22Rv1 (cell line): ENCODE data around the gene RCVRN.

ENCODE experiments used
- H3K27ac ChIP-seq: fragments of 450-650 bp; 2 replicates; pipeline ENCODE4 v1.5.1; 2017
- ZFX ChIP-seq: fragments of 450-650 bp; IDR thresholded peaks from 2 replicates; pipeline ENCODE4 v1.6.1; 2017; ENCODE audit warnings: antibody characterized with exemption, borderline replicate concordance
- TF ChIP-seq, protein P1 (sequence below): fragments of 450-650 bp; IDR thresholded peaks from 2 replicates; pipeline ENCODE4 v1.5.1; 2017; ENCODE audit warnings: mild to moderate bottlenecking

Gene RCVRN

DNA sequence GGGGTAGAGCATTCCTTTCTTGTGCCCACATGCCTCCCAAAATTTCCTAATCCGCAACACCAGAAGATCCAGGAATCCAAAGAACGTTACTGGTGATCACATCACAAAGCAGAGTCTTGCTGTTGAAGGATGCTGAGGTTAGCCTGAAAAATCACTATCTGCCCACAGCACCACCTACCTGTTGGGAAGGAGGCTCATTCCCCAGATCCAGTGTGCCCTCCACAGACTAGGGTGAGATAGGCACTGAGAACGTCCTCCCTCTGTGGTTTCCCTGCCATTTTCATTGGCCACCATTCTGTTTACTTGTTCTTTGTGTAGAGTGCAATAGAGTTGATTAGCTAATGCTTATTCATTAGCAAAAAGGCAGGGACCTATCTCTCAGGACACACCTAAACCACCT, 30.3 kb downstream of the RCVRN start:
- no peak for TF ChIP-seq ZFX
- TF ChIP-seq, protein P1, sequence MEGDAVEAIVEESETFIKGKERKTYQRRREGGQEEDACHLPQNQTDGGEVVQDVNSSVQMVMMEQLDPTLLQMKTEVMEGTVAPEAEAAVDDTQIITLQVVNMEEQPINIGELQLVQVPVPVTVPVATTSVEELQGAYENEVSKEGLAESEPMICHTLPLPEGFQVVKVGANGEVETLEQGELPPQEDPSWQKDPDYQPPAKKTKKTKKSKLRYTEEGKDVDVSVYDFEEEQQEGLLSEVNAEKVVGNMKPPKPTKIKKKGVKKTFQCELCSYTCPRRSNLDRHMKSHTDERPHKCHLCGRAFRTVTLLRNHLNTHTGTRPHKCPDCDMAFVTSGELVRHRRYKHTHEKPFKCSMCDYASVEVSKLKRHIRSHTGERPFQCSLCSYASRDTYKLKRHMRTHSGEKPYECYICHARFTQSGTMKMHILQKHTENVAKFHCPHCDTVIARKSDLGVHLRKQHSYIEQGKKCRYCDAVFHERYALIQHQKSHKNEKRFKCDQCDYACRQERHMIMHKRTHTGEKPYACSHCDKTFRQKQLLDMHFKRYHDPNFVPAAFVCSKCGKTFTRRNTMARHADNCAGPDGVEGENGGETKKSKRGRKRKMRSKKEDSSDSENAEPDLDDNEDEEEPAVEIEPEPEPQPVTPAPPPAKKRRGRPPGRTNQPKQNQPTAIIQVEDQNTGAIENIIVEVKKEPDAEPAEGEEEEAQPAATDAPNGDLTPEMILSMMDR: no peak
- no peak overlapping the region for H3K27ac ChIP-seq

DNA sequence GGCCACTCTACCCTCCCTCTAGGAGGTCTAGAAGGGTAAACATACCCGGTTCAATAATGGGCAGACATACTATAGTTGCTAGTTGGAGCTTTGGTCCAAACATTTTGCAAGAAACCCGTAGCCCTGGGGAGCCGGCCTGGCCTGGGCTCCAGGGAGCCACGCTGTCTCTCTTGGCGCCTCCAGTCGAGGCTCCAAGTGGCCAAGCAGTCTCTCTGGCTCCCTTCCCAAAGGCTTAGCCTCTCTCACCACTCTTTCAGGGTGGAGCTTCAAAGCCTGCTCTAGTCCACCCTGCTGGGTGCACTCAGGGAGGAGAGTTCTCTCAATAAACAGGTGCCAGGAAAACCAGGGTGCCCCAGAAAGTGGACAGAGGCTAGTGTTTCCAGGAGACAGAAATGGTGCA, 32.2 kb downstream of the RCVRN start:
- H3K27ac ChIP-seq: no peak overlapping the region
- no peak for TF ChIP-seq ZFX
- TF ChIP-seq, protein P1: no peak

DNA sequence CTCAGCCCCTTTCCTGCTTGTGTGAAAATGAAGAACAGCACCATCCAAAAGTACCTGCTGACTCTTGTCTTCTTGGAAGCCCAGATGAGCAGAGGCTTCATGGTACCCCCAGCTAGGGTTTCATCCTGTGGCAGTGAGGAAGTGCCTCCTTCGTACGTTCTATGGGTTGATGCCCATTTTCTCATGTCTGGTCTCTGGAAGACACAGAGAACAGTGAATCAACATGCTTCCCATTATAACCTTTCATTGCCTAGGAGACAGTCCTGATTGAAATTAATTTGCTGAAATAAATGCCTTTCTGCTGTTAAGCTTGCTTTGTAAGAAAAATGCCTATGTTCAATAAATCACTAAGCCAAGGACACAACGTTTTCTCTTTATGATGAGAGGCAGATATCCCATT, 36.5 kb downstream of the RCVRN start:
- TF ChIP-seq, protein P1: no peak
- TF ChIP-seq ZFX: no peak
- H3K27ac ChIP-seq: no peak overlapping the region

DNA sequence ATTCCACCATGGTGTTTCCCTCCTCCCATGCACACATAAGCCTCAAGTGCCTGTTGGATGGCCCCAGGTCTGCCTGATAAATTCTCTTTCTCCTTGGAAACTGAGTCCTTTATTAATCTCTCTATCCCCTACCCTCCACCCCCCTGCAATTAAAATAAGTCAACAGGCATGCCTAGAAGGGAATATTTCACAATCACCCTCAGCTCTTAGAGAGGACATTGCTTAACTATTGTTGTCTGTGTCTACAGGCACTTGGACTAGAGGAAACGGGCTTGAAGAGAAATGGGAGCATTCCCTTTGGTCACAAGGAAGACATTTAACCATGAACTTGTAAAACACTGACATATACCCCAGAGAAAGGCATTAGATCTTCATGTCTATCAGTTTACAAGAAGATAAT, 39.5 kb downstream of the RCVRN start:
- H3K27ac ChIP-seq: no peak overlapping the region
- TF ChIP-seq, protein P1: no peak
- no peak for TF ChIP-seq ZFX

DNA sequence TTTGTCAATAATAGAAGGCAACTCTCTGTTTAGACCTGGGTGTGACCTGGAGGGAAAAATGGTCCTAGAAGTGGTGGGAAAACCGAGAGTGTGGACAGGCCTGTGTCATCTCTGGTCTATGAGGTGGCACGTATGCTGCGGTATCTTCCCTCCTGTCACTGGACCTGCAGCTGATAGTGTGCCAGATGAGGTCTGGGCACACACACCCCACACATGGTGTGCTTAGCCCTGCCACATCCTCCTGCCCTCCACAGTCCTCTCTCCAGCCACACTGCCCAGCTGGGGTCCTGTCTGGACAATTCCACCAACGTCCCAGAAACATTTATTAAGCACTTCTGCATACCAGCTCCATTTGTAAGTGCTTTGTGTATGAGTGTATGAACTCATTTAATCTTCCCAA, 42.1 kb downstream of the RCVRN start:
- no peak overlapping the region for H3K27ac ChIP-seq

DNA sequence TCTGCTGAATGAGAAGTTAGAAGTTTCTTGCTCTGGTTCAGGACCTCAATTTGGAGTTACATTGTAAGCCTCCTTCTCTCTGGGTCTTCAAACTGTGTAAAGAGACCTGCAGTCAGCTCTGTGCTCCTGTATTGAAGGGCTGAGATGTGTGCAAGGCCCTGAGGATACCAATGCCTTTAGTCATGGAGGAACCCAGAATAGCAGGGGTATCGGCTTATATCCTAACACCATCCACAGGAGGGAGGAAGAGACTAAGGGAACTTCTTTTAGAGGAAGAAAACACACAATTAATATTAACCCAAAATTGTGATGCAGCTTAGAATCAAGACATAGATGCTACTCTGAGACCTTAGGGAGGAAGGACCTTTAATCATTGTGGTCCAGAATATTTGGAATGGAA, 42.9 kb downstream of the RCVRN start:
- TF ChIP-seq, protein P1: no peak
- no peak for TF ChIP-seq ZFX
- H3K27ac ChIP-seq: no peak overlapping the region

More for the DNA sequence above, 42.1 kb downstream of the RCVRN start:
- no peak for TF ChIP-seq ZFX

DNA sequence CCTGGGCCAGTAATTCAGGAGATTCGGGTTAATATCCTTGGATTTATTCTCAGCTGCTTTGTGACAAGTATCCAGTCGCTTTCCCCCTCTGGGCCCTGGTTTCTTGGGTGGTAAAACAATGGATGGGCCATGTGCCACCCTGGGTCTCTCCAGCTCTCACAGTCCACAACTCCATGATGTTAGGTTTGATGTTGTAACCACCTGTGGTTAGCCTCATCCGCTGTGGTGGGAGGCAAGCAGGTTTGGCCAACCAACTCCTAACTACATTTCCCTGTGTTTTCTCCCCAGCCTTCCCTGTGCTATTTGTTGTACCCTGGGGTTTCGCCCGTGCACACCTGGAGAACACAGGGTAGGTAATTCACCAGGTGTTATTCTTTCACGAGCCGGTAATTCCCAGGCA, 44.2 kb downstream of the RCVRN start:
- no peak overlapping the region for H3K27ac ChIP-seq
- TF ChIP-seq, protein P1: no peak
- TF ChIP-seq ZFX: no peak

DNA sequence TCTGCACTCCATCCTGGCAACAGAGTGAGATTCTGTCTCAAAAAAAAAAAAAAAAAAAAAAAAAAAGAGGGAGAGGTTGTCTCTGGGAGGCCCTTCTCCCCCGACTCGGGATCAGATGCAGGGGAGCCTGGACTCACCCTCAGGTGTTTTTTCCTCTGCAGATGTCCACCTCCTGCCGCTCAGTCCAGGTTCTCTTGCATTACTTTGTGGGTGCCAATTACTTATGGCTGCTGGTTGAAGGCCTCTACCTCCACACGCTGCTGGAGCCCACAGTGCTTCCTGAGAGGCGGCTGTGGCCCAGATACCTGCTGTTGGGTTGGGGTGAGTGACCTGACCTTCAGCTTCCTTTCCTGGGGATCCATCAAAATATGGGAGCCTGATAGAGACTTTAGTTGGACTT, 45.3 kb downstream of the RCVRN start:
- TF ChIP-seq, protein P1: no peak
- no peak for TF ChIP-seq ZFX
- no peak overlapping the region for H3K27ac ChIP-seq
